IMR-90 (cell line): ENCODE results near the gene TSKU. TPM values are rescaled to one million over a fixed set of nuclear protein-coding genes. Genes with fewer than 3 reads are reported as not detected.
A peak's percentile ranks its signal among the peaks of the same experiment; 100 is the strongest.

Experiments used
- ATAC-seq: fragments of 200-7000 bp; cut with Tn5 transposase; 2 replicates; pipeline ENCODE4 v1.9.1; 2020; ENCODE audit warnings: low read depth, mild to moderate bottlenecking, moderate library complexity
- BruUV-seq: library from RNA; stranded (reverse); fragments of 400-500 nt; replicated peaks from 2 replicates; lab custom pipeline; 2021; lab: Mats Ljungman, UMichigan
- CTCF ChIA-PET: fragments of 300-600 bp; formaldehyde crosslinking; extraction: SDS; loops from one replicate; lab custom pipeline; 2021; ENCODE audit warnings: antibody characterized with exemption; lab: Yijun Ruan, JAX
- POLR2A ChIA-PET: fragments of 300-600 bp; sonication (Branson Sonifier 250); formaldehyde crosslinking; loops from one replicate; lab custom pipeline; 2022; ENCODE audit warnings: antibody characterized with exemption; ENCODE audit not compliant: unreplicated experiment; lab: Charles Lee
- DNase-seq: peaks from one replicate; pipeline ENCODE4 v3.0.0; 2013
- H2AFZ ChIP-seq: replicated peaks from 2 replicates; pipeline ENCODE3; 2013; ENCODE audit warnings: low read length, mild to moderate bottlenecking; ENCODE audit not compliant: poor library complexity
- H2AK5ac ChIP-seq: 2 replicates; pipeline ENCODE4 v1.6.1; 2013; ENCODE audit warnings: low read depth, low read length, inconsistent platforms
- H2AK9ac ChIP-seq: replicated peaks from 2 replicates; pipeline ENCODE3; 2013; ENCODE audit warnings: mild to moderate bottlenecking, low read depth, low read length, moderate library complexity; ENCODE audit not compliant: poor library complexity
- H2BK120ac ChIP-seq: 2 replicates; pipeline ENCODE4 v1.6.1; 2013; ENCODE audit warnings: low read depth, low read length, inconsistent platforms
- H2BK15ac ChIP-seq: 3 replicates; pipeline ENCODE4 v1.6.1; 2013; ENCODE audit warnings: low read depth, low read length, inconsistent platforms
- H2BK20ac ChIP-seq: 2 replicates; pipeline ENCODE4 v1.6.1; 2013; ENCODE audit warnings: low read depth, mild to moderate bottlenecking, inconsistent platforms, low read length, moderate library complexity
- H2BK5ac ChIP-seq: 2 replicates; pipeline ENCODE4 v1.6.1; 2013; ENCODE audit warnings: mild to moderate bottlenecking, low read depth, low read length, inconsistent platforms; ENCODE audit not compliant: poor library complexity, severe bottlenecking
- H3K14ac ChIP-seq: replicated peaks from 2 replicates; pipeline ENCODE4 v1.6.1; 2013; ENCODE audit warnings: low read depth, low read length, inconsistent platforms
- H3K18ac ChIP-seq: 2 replicates; pipeline ENCODE4 v1.6.1; 2013; ENCODE audit warnings: low read depth, low read length, control low read depth
- H3K23ac ChIP-seq: 2 replicates; pipeline ENCODE4 v1.6.1; 2013; ENCODE audit warnings: low read depth, low read length, inconsistent platforms
- H3K27ac ChIP-seq: 2 replicates; pipeline ENCODE4 v1.5.1; 2013; ENCODE audit warnings: mild to moderate bottlenecking, control low read depth, low read length; ENCODE audit not compliant: insufficient read depth
- H3K27me3 ChIP-seq: 2 replicates; pipeline ENCODE4 v1.6.1; 2013; ENCODE audit warnings: low read length; ENCODE audit not compliant: control insufficient read depth, insufficient read depth
- H3K36me3 ChIP-seq: 2 replicates; pipeline ENCODE4 v1.6.1; 2013; ENCODE audit warnings: low read length, mixed read lengths; ENCODE audit not compliant: control insufficient read depth, insufficient read depth
- H3K4ac ChIP-seq: 2 replicates; pipeline ENCODE4 v1.6.1; 2013; ENCODE audit warnings: low read depth, low read length, inconsistent platforms
- H3K4me1 ChIP-seq: 2 replicates; pipeline ENCODE4 v1.6.1; 2013; ENCODE audit warnings: low read length, mixed read lengths; ENCODE audit not compliant: control insufficient read depth, insufficient read depth
- H3K4me2 ChIP-seq: 2 replicates; pipeline ENCODE4 v1.6.1; 2013; ENCODE audit warnings: low read depth, mild to moderate bottlenecking, control low read depth, low read length, moderate library complexity
- H3K4me3 ChIP-seq: 2 replicates; pipeline ENCODE4 v1.5.1; 2013; ENCODE audit warnings: low read depth, mild to moderate bottlenecking, control low read depth, low read length, moderate library complexity; ENCODE audit not compliant: insufficient read depth
- H3K56ac ChIP-seq: 2 replicates; pipeline ENCODE4 v1.6.1; 2013; ENCODE audit warnings: low read length, inconsistent platforms; ENCODE audit not compliant: insufficient read depth; ENCODE audit errors: extremely low read depth
- H3K79me1 ChIP-seq, 2 experiments: 2 replicates each; pipeline ENCODE4 v1.6.1; 2013; ENCODE audit warnings: low read length in 2 of 2, inconsistent platforms in 1 of 2, low read depth in 1 of 2
- H3K9ac ChIP-seq: 2 replicates; pipeline ENCODE4 v1.6.1; 2013; ENCODE audit warnings: low read depth, low read length, control low read depth
- H3K9me1 ChIP-seq: 2 replicates; pipeline ENCODE4 v1.6.1; 2013; ENCODE audit warnings: low read length, inconsistent platforms; ENCODE audit not compliant: insufficient read depth
- H3K9me3 ChIP-seq: 2 replicates; pipeline ENCODE4 v1.6.1; 2013; ENCODE audit warnings: low read length; ENCODE audit not compliant: control insufficient read depth, insufficient read depth
- H4K20me1 ChIP-seq: 2 replicates; pipeline ENCODE4 v1.6.1; 2013; ENCODE audit warnings: low read length, inconsistent platforms; ENCODE audit not compliant: insufficient read depth
- H4K5ac ChIP-seq: 2 replicates; pipeline ENCODE4 v1.6.1; 2013; ENCODE audit warnings: mild to moderate bottlenecking, low read depth, low read length, control low read depth
- H4K8ac ChIP-seq, 2 experiments: 2 replicates each; pipeline ENCODE4 v1.6.1; 2013; ENCODE audit warnings: low read depth in 2 of 2, low read length in 2 of 2, control low read depth in 1 of 2, inconsistent platforms in 1 of 2
- H4K91ac ChIP-seq: 2 replicates; pipeline ENCODE4 v1.6.1; 2013; ENCODE audit warnings: low read depth, low read length, inconsistent platforms; ENCODE audit not compliant: insufficient read depth
- CEBPB ChIP-seq: IDR thresholded peaks from 2 replicates; pipeline ENCODE4 v1.6.1; 2012; ENCODE audit warnings: low read depth, low read length, improper control_type of control experiment
- FOS ChIP-seq: fragments of 150-350 bp; IDR thresholded peaks from 2 replicates; pipeline ENCODE4 v1.6.1; 2016; ENCODE audit warnings: low read depth, low read length
- NFE2L2 ChIP-seq: fragments of 150-350 bp; IDR thresholded peaks from 2 replicates; pipeline ENCODE4 v1.6.1; 2016; ENCODE audit warnings: low read depth, mild to moderate bottlenecking, low read length
- WGBS, 2 experiments: methylation state at CpG; one replicate each; pipeline versions ENCODE4 v1.1.5 to v1.1.7; 2013; ENCODE audit warnings: missing lambda C conversion rate in 2 of 2; ENCODE audit not compliant: insufficient read length in 1 of 2; ENCODE audit errors: extremely low coverage in 2 of 2; 5-methylcytosine and 5-hydroxymethylcytosine counted together
- dilution Hi-C: fragments of 300-500 bp; cut with HindIII; formaldehyde crosslinking; loops from one replicate; pipeline ENCODE4 v1.14.3; 2018; ENCODE audit warnings: low sequenced_read_pairs; ENCODE audit not compliant: unreplicated experiment
- in situ Hi-C: fragments of 300-500 bp; cut with MboI; formaldehyde crosslinking; loops from 3 replicates; pipeline ENCODE4 v1.14.3; 2019; ENCODE audit warnings: low sequenced_read_pairs, inconsistent platforms, mixed read lengths
- intact Hi-C: fragments of 100-400 bp; cut with micrococcal nuclease; formaldehyde crosslinking; loops from 2 replicates; pipeline ENCODE4 v1.10.0; 2022
- polyA plus RNA-seq, 3 experiments: library from polyadenylated mRNA; depleted of rRNA; stranded (reverse); fragments of >200 nt; gene quantifications; 2 replicates each; pipeline ENCODE4 v1.2.3, GENCODE V29; 2012; ENCODE audit warnings: low replicate concordance in 1 of 3
- total RNA-seq: library from RNA; depleted of rRNA; stranded (reverse); fragments of >200 nt; gene quantifications from 2 replicates; pipeline ENCODE4 v1.2.3, GENCODE V29; 2012

TSKU gene
- total and polyA plus RNA-seq, 2 of the 4 experiments (the other 2 are of a cell fraction): 6.8 to 26.6 TPM

- no TSS peak for BruUV-seq
- Histone ChIP-seq H2AFZ (no peak overlapping the region), H3K4ac (no peak overlapping the region), H3K27ac (no peak overlapping the region), H3K9ac (no peak overlapping the region), H3K56ac (no peak overlapping the region), H2BK120ac (no peak overlapping the region), H3K4me2 (no peak overlapping the region), H4K5ac (no peak overlapping the region), H3K79me1 (peaks cover 28 to 78% of the 10 kb centered on the region in 2 experiments), H4K8ac (no peak overlapping the region), H3K4me1 (peaks cover 8% of the 10 kb centered on the region; the same call in 1 of the 2 replicates), H3K27me3 (no peaks in the 10 kb centered on the region), H3K36me3 (peaks cover 31% of the 10 kb centered on the region), H3K23ac (peak overlapping the region; percentile 56; the same call in 1 of the 2 replicates), H3K9me3 (no peaks in the 10 kb centered on the region), H2BK15ac (no peak overlapping the region), H2AK9ac (no peak overlapping the region), H3K4me3 (no peak overlapping the region), H2BK5ac (no peak overlapping the region), H2BK20ac (no peak overlapping the region), H4K91ac (no peak overlapping the region), H4K20me1 (peaks cover 93% of the 10 kb centered on the region), H3K18ac (no peak overlapping the region), H3K9me1 (peaks cover 14% of the 10 kb centered on the region), H2AK5ac (no peak overlapping the region), H3K14ac (no peak overlapping the region)
- ChIA-PET CTCF (no interaction called here), POLR2A (no interaction called here)
- TF ChIP-seq FOS (no peak), CEBPB (peak; percentile 87), NFE2L2 (peak; percentile 68; the same call in 1 of the 2 replicates)
- dilution Hi-C loops (no loop called here), in situ Hi-C loops (no loop called here), intact Hi-C loops (no loop called here)
- peak; percentile 51 for ATAC-seq
- 87% methylated on average over 4 of the region's 6 CpGs; no CpG with 5 or more reads in 1 of the 2 experiments for WGBS, 2 experiments
- DNase-seq: peak; percentile 78
Measured at GRCh38 chr11:76791861-76792260, 8.7 kb downstream of the TSKU start.
